ENCODE results near the gene APOBR. TPM values are rescaled to one million over a fixed set of nuclear protein-coding genes. Genes with fewer than 3 reads are reported as not detected.
"Not testable (repeated sequence)": the region's sequence is repeated elsewhere in the genome, so short reads cannot be mapped to it uniquely, and the experiment has no call there.

APOBR gene
- total and polyA plus RNA-seq, 10 of the 15 experiments (the other 5 are each of a cell fraction or from before 2014, with no cell fraction given) = 0.04 to 2.5 (median 0.54) TPM; not detected in 1

DNA sequence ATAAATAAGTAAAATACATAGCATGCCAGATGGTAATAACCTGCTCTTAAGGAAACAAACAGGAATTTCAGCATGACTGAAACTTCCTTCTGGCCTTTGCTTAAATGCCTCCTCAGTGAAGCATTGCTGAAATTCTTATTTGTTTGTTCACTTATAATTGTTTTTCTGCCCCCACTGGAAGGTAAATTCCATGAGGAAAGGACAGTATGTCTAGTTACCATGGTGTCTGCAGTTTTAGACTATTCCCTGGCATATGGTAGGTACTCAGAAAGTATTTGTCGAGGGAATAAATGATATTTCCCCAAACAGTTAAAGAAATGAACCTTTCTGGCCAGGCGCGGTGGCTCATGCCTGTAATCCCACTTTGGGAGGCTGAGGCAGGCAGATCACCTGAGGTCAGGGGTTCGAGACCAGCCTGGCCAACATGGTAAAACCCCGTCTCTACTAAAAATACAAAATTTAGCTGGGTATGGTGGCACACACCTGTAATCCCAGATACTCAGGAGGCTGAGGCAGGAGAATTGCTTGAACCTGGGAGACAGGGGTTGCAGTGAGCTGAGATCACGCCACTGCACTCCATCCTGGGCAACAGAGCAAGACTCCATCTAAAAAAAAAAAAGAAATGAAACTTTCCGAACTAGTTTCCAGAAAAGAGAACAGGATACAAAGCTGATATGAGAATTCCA is 32.8 kb downstream of the APOBR start:
- H3K79me2 ChIP-seq (ENCODE audit: control insufficient read depth, insufficient read depth, low read length); ATAC-seq; H3K27ac ChIP-seq (ENCODE audit: control insufficient read depth, insufficient read depth); intact Hi-C loops (cut with micrococcal nuclease; ENCODE audit: unreplicated experiment); in situ Hi-C loops (cut with MboI); POLR2A ChIA-PET; CTCF ChIA-PET; RAD21 ChIA-PET (ENCODE audit: unreplicated experiment); BruUV-seq (replicated peaks); H3K27me3 ChIP-seq (replicated peaks in 1 of 2; ENCODE audit: control insufficient read depth in 2 of 2, insufficient read depth in 2 of 2, low read length in 1 of 2); H3K9me3 ChIP-seq (replicated peaks; ENCODE audit: control insufficient read depth, insufficient read depth, low read length); FAIRE-seq; DNase-seq (ENCODE audit: low read depth, low spot score); H3K36me3 ChIP-seq (ENCODE audit: control insufficient read depth in 2 of 2, insufficient read depth in 2 of 2, low read length in 1 of 2); SMC1A ChIA-PET (ENCODE audit: uncharacterized antibody, unreplicated experiment); H3K9ac ChIP-seq (ENCODE audit: control insufficient read depth, insufficient read depth, low read length); H2AFZ ChIP-seq (ENCODE audit: control insufficient read depth, low read depth, low read length); H3K4me3 ChIP-seq; H3K4me2 ChIP-seq (ENCODE audit: control insufficient read depth, insufficient read depth); H4K20me1 ChIP-seq (ENCODE audit: control insufficient read depth, insufficient read depth): not testable (repeated sequence)
- H3K4me1 ChIP-seq (ENCODE audit: control insufficient read depth, insufficient read depth, low read length) = peaks cover 14% of the 10 kb centered on the region; the same call in 1 of the 2 replicates
- 56% methylated on average over 7 of the region's 7 CpGs for WGBS (ENCODE audit: insufficient coverage, insufficient replicate concordance, low lambda C conversion rate, missing lambda C conversion rate)

DNA sequence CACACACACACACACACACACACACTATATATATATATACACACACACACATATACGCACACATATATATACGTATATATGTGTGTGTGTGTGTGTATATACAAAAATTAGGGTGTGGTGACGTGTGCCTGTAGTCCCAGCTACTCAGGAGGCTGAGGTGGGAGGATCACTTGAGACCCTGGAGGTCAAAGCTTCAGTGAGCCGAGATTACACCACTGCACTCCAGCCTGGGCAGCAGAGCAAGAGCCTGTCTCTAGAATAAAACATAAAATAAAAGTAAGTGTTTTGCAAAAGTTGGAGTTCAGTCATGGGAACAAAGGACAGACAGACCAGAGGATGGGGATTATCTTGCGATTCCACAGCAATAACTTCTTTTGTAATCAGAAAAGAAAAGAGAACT is 33.5 kb downstream of the APOBR start:
- H3K9ac ChIP-seq (ENCODE audit: control insufficient read depth, insufficient read depth, low read length) = no peak overlapping the region
- ChIA-PET CTCF (no interaction called here), SMC1A (ENCODE audit: uncharacterized antibody, unreplicated experiment) (no interaction called here), RAD21 (ENCODE audit: unreplicated experiment) (no interaction called here), POLR2A (no interaction called here)
- in situ Hi-C loops (cut with MboI) = no loop called here
- no peak overlapping the region for H3K4me2 ChIP-seq (ENCODE audit: control insufficient read depth, insufficient read depth)
- H3K36me3 ChIP-seq (ENCODE audit: control insufficient read depth in 2 of 2, insufficient read depth in 2 of 2, low read length in 1 of 2) = no peaks in the 10 kb centered on the region
- H2AFZ ChIP-seq (ENCODE audit: control insufficient read depth, low read depth, low read length) = no peak overlapping the region
- H3K27ac ChIP-seq (ENCODE audit: control insufficient read depth, insufficient read depth) = no peak overlapping the region
- no peak for FAIRE-seq
- H4K20me1 ChIP-seq (ENCODE audit: control insufficient read depth, insufficient read depth) = no peaks in the 10 kb centered on the region
- BruUV-seq (replicated peaks) = no TSS peak
- H3K4me1 ChIP-seq (ENCODE audit: control insufficient read depth, insufficient read depth, low read length) = peaks cover 15% of the 10 kb centered on the region
- intact Hi-C loops (cut with micrococcal nuclease; ENCODE audit: unreplicated experiment) = no loop called here
- H3K27me3 ChIP-seq (replicated peaks in 1 of 2; ENCODE audit: control insufficient read depth in 2 of 2, insufficient read depth in 2 of 2, low read length in 1 of 2) = no peaks in the 10 kb centered on the region; a peak in 1 of 4 replicates
- H3K79me2 ChIP-seq (ENCODE audit: control insufficient read depth, insufficient read depth, low read length) = no peaks in the 10 kb centered on the region
- DNase-seq (ENCODE audit: low read depth, low spot score) = no peak
- 54% methylated on average over 5 of the region's 5 CpGs for WGBS (ENCODE audit: insufficient coverage, insufficient replicate concordance, low lambda C conversion rate, missing lambda C conversion rate)
- no peak for ATAC-seq
- no peak overlapping the region for H3K4me3 ChIP-seq
- no peaks in the 10 kb centered on the region for H3K9me3 ChIP-seq (replicated peaks; ENCODE audit: control insufficient read depth, insufficient read depth, low read length)
- no peak for TF ChIP-seq NFYA (IDR thresholded peaks at IDR 0.05; ENCODE audit: borderline replicate concordance, low read depth, low read length)
- no peak for TF ChIP-seq TAF1 (IDR thresholded peaks at IDR 0.05; ENCODE audit: borderline replicate concordance, low read depth, low read length)
- TF ChIP-seq, protein P1, sequence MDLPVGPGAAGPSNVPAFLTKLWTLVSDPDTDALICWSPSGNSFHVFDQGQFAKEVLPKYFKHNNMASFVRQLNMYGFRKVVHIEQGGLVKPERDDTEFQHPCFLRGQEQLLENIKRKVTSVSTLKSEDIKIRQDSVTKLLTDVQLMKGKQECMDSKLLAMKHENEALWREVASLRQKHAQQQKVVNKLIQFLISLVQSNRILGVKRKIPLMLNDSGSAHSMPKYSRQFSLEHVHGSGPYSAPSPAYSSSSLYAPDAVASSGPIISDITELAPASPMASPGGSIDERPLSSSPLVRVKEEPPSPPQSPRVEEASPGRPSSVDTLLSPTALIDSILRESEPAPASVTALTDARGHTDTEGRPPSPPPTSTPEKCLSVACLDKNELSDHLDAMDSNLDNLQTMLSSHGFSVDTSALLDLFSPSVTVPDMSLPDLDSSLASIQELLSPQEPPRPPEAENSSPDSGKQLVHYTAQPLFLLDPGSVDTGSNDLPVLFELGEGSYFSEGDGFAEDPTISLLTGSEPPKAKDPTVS (IDR thresholded peaks at IDR 0.05; ENCODE audit: low read depth, low read length) = no peak
- TF ChIP-seq, protein P2, sequence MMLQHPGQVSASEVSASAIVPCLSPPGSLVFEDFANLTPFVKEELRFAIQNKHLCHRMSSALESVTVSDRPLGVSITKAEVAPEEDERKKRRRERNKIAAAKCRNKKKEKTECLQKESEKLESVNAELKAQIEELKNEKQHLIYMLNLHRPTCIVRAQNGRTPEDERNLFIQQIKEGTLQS (IDR thresholded peaks at IDR 0.05; ENCODE audit: borderline replicate concordance, extremely low read depth, low read depth, low read length) = no peak
- TF ChIP-seq BHLHE40 (IDR thresholded peaks at IDR 0.05; ENCODE audit: borderline replicate concordance in 1 of 2, low read depth in 2 of 2, low read length in 1 of 2) = no peak
- TF ChIP-seq, protein P3, sequence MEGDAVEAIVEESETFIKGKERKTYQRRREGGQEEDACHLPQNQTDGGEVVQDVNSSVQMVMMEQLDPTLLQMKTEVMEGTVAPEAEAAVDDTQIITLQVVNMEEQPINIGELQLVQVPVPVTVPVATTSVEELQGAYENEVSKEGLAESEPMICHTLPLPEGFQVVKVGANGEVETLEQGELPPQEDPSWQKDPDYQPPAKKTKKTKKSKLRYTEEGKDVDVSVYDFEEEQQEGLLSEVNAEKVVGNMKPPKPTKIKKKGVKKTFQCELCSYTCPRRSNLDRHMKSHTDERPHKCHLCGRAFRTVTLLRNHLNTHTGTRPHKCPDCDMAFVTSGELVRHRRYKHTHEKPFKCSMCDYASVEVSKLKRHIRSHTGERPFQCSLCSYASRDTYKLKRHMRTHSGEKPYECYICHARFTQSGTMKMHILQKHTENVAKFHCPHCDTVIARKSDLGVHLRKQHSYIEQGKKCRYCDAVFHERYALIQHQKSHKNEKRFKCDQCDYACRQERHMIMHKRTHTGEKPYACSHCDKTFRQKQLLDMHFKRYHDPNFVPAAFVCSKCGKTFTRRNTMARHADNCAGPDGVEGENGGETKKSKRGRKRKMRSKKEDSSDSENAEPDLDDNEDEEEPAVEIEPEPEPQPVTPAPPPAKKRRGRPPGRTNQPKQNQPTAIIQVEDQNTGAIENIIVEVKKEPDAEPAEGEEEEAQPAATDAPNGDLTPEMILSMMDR (IDR thresholded peaks at IDR 0.05 in 2 of 3, conservative IDR thresholded peaks at IDR 0.05 in 1 of 3; ENCODE audit: control insufficient read depth in 2 of 3, extremely low read depth in 1 of 3, insufficient read depth in 1 of 3, low read depth in 3 of 3, low read length in 3 of 3) = no peak
- TF ChIP-seq, protein P4, sequence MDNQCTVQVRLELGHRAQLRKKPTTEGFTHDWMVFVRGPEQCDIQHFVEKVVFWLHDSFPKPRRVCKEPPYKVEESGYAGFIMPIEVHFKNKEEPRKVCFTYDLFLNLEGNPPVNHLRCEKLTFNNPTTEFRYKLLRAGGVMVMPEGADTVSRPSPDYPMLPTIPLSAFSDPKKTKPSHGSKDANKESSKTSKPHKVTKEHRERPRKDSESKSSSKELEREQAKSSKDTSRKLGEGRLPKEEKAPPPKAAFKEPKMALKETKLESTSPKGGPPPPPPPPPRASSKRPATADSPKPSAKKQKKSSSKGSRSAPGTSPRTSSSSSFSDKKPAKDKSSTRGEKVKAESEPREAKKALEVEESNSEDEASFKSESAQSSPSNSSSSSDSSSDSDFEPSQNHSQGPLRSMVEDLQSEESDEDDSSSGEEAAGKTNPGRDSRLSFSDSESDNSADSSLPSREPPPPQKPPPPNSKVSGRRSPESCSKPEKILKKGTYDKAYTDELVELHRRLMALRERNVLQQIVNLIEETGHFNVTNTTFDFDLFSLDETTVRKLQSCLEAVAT (IDR thresholded peaks at IDR 0.05) = no peak
- TF ChIP-seq MTA3 (IDR thresholded peaks at IDR 0.05; ENCODE audit: borderline replicate concordance, low read length) = no peak
- TF ChIP-seq BRCA1 (IDR thresholded peaks at IDR 0.05; ENCODE audit: low read depth, low read length) = no peak
- no peak for TF ChIP-seq SPI1 (IDR thresholded peaks at IDR 0.05; ENCODE audit: borderline replicate concordance, insufficient read depth, low read depth, low read length)
- TF ChIP-seq LARP7 (IDR thresholded peaks at IDR 0.05) = no peak

Measured in GM12878 (cell line).